ACC112 (cell line): ENCODE data around the gene MMP15.

Experiments
- H2AFZ ChIP-seq: fragments of 200-600 bp; sonication (generic); one replicate; pipeline ENCODE4 v1.6.0; 2017; ENCODE audit warnings: antibody characterized with exemption, low read length; ENCODE audit not compliant: unreplicated experiment
- H3K27ac ChIP-seq: fragments of 200-600 bp; sonication (generic); 2 replicates; pipeline ENCODE4 v1.5.1; 2014; ENCODE audit warnings: low read depth, mild to moderate bottlenecking, antibody characterized with exemption, low read length, moderate library complexity
- H3K27me3 ChIP-seq: fragments of 200-600 bp; sonication (generic); 2 replicates; pipeline ENCODE4 v1.6.1; 2014; ENCODE audit warnings: mild to moderate bottlenecking, antibody characterized with exemption, low read length, moderate library complexity, mixed read lengths; ENCODE audit not compliant: insufficient read depth
- H3K36me3 ChIP-seq: fragments of 200-600 bp; sonication (generic); 2 replicates; pipeline ENCODE4 v1.6.1; 2016; ENCODE audit warnings: mild to moderate bottlenecking, antibody characterized with exemption, low read length, moderate library complexity, mixed read lengths; ENCODE audit not compliant: insufficient read depth
- H3K4me1 ChIP-seq: fragments of 200-600 bp; sonication (generic); one replicate; pipeline ENCODE4 v1.6.1; 2016; ENCODE audit warnings: low read length, mixed read lengths; ENCODE audit not compliant: insufficient read depth, unreplicated experiment, control insufficient read depth
- H3K4me3 ChIP-seq: fragments of 200-600 bp; sonication (generic); 2 replicates; pipeline ENCODE4 v1.5.1; 2014; ENCODE audit warnings: mild to moderate bottlenecking, low read depth, low read length
- H3K79me2 ChIP-seq: fragments of 200-600 bp; sonication (generic); one replicate; pipeline ENCODE4 v1.6.0; 2016; ENCODE audit warnings: low read length; ENCODE audit not compliant: control insufficient read depth, unreplicated experiment, insufficient read depth

The MMP15 gene

GRCh38 chr16:58044266-58045019, 18.9 kb downstream of the MMP15 start:
- no peaks in the 10 kb centered on the region for H3K79me2 ChIP-seq

DNA sequence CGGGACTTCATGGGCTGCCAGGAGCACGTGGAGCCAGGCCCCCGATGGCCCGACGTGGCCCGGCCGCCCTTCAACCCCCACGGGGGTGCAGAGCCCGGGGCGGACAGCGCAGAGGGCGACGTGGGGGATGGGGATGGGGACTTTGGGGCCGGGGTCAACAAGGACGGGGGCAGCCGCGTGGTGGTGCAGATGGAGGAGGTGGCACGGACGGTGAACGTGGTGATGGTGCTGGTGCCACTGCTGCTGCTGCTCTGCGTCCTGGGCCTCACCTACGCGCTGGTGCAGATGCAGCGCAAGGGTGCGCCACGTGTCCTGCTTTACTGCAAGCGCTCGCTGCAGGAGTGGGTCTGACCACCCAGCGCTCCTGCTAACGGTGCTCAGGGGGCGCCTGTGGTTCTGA, 19.5 kb downstream of the MMP15 start:
- H3K4me3 ChIP-seq: no peak overlapping the region
- H3K36me3 ChIP-seq: no peaks in the 10 kb centered on the region
- no peaks in the 10 kb centered on the region for H3K27me3 ChIP-seq
- H2AFZ ChIP-seq: no peak overlapping the region
- H3K4me1 ChIP-seq: no peaks in the 10 kb centered on the region
- no peaks in the 10 kb centered on the region for H3K79me2 ChIP-seq
- H3K27ac ChIP-seq: no peak overlapping the region

More at GRCh38 chr16:58044266-58045019, 18.9 kb downstream of the MMP15 start:
- Histone ChIP-seq H3K4me3 (no peak overlapping the region), H3K27me3 (no peaks in the 10 kb centered on the region), H3K4me1 (no peaks in the 10 kb centered on the region), H3K27ac (no peak overlapping the region), H2AFZ (no peak overlapping the region), H3K36me3 (no peaks in the 10 kb centered on the region)

DNA sequence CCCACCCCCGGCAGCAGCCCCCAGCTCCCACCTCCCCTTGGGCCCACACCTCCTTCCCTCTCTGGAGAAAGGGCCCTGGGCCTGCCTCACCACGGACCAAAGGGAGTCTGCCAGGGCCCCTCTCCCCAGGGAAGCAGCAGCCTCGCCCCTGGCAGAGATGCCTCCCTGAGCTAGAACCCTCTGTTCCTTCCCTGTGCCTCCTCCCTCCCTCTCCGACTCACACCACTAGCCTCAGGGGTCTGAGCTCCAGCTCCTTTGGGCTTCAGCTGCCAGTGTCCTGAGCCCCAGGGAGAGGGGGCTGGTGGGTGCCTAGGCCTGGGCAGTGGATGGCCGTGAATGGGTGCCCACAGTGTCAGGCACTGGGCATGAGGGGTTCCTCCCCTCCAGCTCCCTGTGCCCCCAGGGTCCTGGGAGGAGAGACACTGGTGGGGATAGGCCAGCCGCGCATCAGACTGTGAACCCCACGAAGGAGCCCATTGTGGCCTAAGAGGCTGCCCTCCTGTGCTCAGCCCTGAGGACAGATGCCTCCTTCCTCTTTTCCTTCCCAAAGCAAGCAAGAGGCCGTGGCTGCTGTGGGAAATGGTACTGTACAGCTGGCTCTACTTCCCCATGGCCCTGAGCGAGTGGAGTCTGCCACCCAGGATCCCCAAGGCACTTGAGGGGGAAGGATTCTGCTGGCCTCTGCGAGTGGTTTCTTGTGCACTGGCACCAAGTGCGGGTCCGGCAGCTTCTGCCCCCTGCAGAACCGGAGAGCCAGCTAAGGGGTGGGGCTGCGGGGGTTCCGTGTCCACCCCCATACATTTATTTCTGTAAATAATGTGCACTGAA, 20.7 kb downstream of the MMP15 start:
- Histone ChIP-seq H3K4me1 (no peaks in the 10 kb centered on the region), H3K27ac (no peak overlapping the region), H3K36me3 (no peaks in the 10 kb centered on the region), H3K79me2 (no peaks in the 10 kb centered on the region), H3K4me3 (no peak overlapping the region), H2AFZ (no peak overlapping the region), H3K27me3 (no peaks in the 10 kb centered on the region)

GRCh38 chr16:58046936-58047335, 21.4 kb downstream of the MMP15 start:
- H3K27me3 ChIP-seq: no peaks in the 10 kb centered on the region
- no peak overlapping the region for H2AFZ ChIP-seq
- no peaks in the 10 kb centered on the region for H3K36me3 ChIP-seq
- no peaks in the 10 kb centered on the region for H3K4me1 ChIP-seq
- no peaks in the 10 kb centered on the region for H3K79me2 ChIP-seq
- H3K27ac ChIP-seq: no peak overlapping the region
- no peak overlapping the region for H3K4me3 ChIP-seq

GRCh38 chr16:58047557-58048348, 22.2 kb downstream of the MMP15 start:
- H3K79me2 ChIP-seq: no peaks in the 10 kb centered on the region
- no peaks in the 10 kb centered on the region for H3K36me3 ChIP-seq
- H3K27me3 ChIP-seq: no peaks in the 10 kb centered on the region
- H3K4me3 ChIP-seq: no peak overlapping the region
- no peak overlapping the region for H3K27ac ChIP-seq
- no peaks in the 10 kb centered on the region for H3K4me1 ChIP-seq
- H2AFZ ChIP-seq: no peak overlapping the region

- Histone ChIP-seq H3K79me2 (no peaks in the 10 kb centered on the region), H3K27me3 (no peaks in the 10 kb centered on the region), H2AFZ (no peak overlapping the region), H3K27ac (no peak overlapping the region), H3K4me1 (no peaks in the 10 kb centered on the region), H3K36me3 (no peaks in the 10 kb centered on the region), H3K4me3 (no peak overlapping the region)
Observed at GRCh38 chr16:58048494-58049231, 23.1 kb downstream of the MMP15 start.

- Histone ChIP-seq H3K27ac (no peak overlapping the region), H3K27me3 (no peaks in the 10 kb centered on the region), H3K79me2 (no peaks in the 10 kb centered on the region), H3K4me3 (no peak overlapping the region), H2AFZ (no peak overlapping the region), H3K36me3 (no peaks in the 10 kb centered on the region), H3K4me1 (no peaks in the 10 kb centered on the region)
Observed at GRCh38 chr16:58049232-58050185, 24.0 kb downstream of the MMP15 start.

DNA sequence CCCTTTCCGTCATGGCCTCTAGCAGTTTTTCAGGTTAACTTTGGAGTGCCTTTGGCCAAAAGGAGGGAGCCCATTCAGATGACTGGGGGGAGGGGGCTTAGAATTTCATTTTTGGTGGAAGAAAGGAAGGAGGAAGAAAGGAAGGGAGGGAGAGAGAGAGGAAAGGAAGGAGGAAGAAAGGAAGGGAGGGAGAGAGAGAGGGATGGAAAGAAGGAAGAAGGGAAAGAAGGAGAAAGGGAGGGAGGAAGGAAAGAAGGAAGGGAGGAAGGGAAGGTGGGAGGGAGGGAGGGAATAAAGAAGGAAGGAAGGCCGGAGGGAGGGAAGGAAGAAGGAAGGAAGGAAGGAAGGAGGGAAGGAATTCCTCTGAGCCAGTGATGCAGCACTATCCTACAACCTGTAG, 25.7 kb downstream of the MMP15 start:
- 0 out of 2 replicates have a peak, but pooled peaks cover under 1% of the 10 kb centered on the region for H3K27me3 ChIP-seq
- H3K36me3 ChIP-seq: no peaks in the 10 kb centered on the region
- no peak overlapping the region for H3K4me3 ChIP-seq
- H3K4me1 ChIP-seq: no peaks in the 10 kb centered on the region
- no peak overlapping the region for H2AFZ ChIP-seq
- no peaks in the 10 kb centered on the region for H3K79me2 ChIP-seq
- no peak overlapping the region for H3K27ac ChIP-seq

- Histone ChIP-seq H3K4me3 (no peak overlapping the region), H3K79me2 (no peaks in the 10 kb centered on the region), H3K27me3 (peaks cover 7% of the 10 kb centered on the region; the same call in 1 of the 2 replicates)
Observed at GRCh38 chr16:58051821-58052603, 26.5 kb downstream of the MMP15 start.

More at GRCh38 chr16:58051821-58052603, 26.5 kb downstream of the MMP15 start:
- H3K27ac ChIP-seq: no peak overlapping the region
- H2AFZ ChIP-seq: no peak overlapping the region
- H3K36me3 ChIP-seq: no peaks in the 10 kb centered on the region
- H3K4me1 ChIP-seq: no peaks in the 10 kb centered on the region
